GM12875 (cell line): Measurements from ENCODE around the gene POU5F1.
"Not testable (repeated sequence)": the region's sequence is repeated elsewhere in the genome, so short reads cannot be mapped to it uniquely, and the experiment has no call there.

Source experiments
- H3K4me3 ChIP-seq: one replicate; pipeline ENCODE4 v1.5.1; 2011; ENCODE audit warnings: low read depth, low read length, control low read depth
- TF ChIP-seq, protein P1 (sequence below): IDR thresholded peaks from 2 replicates; pipeline ENCODE4 v1.5.1; 2011; ENCODE audit warnings: low read depth, mild to moderate bottlenecking, control low read depth, inconsistent platforms, low read length, moderate library complexity, borderline replicate concordance; ENCODE audit not compliant: insufficient read depth

The POU5F1 gene

DNA sequence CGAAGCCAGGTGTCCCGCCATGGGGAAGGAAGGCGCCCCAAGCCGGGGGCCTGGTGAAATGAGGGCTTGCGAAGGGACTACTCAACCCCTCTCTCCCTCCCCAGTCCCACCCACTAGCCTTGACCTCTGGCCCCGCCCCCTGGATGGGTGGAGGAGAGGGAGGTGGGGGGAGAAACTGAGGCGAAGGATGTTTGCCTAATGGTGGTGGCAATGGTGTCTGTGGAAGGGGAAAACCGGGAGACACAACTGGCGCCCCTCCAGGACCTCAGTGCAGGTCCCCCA, at the start of gene POU5F1:
POU5F1 (minus strand) TSS at position 83 of the 282 bp plus-strand sequence; CDS start at position 21, 62 bp downstream.
- TF ChIP-seq, protein P1, sequence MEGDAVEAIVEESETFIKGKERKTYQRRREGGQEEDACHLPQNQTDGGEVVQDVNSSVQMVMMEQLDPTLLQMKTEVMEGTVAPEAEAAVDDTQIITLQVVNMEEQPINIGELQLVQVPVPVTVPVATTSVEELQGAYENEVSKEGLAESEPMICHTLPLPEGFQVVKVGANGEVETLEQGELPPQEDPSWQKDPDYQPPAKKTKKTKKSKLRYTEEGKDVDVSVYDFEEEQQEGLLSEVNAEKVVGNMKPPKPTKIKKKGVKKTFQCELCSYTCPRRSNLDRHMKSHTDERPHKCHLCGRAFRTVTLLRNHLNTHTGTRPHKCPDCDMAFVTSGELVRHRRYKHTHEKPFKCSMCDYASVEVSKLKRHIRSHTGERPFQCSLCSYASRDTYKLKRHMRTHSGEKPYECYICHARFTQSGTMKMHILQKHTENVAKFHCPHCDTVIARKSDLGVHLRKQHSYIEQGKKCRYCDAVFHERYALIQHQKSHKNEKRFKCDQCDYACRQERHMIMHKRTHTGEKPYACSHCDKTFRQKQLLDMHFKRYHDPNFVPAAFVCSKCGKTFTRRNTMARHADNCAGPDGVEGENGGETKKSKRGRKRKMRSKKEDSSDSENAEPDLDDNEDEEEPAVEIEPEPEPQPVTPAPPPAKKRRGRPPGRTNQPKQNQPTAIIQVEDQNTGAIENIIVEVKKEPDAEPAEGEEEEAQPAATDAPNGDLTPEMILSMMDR, result no peak

DNA sequence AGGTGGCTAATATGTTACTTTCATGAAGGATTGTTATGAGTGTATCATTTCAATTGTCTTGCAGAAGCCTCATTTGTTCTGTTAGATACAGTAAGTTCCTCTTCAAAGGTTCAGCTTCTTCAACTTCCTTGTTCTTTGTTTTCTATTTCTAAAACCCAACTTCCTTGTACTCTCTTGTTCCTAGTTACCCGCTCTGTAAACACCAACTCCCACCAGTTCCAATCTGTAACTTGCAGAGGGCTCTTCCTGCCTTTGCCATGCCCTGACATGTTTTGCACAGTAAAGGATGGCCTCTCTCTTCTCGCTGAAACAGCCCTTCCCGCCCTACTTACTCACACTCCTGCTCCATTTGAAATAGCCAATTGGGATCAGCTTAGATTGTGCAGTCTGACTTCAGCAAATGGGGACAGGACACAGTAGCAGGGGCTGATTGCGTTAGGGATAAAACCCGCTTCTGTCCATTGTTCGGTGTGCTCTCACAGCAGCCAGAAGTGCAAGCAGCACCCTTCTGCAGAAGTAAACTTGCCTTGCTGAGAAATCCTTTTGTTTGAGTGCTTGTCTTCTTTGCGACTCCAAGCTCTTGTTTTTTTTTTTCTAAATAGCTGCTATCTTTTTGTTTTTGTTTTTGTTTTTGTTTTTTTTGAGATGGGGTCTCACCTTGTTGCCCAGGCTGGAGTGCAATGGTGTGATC, 45.9 kb upstream of the POU5F1 start:
- TF ChIP-seq, protein P1, result no peak

More for the DNA sequence above, at the start of gene POU5F1:
- H3K4me3 ChIP-seq, result no peak within 1 kb of the TSS

DNA sequence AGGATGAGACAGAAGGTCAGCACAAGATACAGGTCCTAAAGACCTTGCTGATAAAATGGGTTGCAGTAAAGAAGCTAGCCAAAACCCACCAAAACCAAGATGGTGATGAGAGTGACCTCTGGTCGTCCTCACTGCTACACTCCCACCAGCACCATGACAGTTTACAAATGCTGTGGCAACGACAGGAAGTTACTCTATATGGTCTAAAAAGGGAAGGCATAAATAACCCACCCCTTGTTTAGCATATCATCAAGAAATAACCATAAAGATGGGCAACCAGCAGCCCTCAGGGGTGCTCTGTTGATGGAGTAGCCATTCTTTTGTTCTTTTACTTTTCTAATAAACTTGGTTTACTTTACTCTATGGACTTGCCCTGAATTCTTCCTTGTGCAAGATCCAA, 44.7 kb upstream of the POU5F1 start:
- not testable (repeated sequence) for H3K4me3 ChIP-seq

More for the DNA sequence above, 45.9 kb upstream of the POU5F1 start:
- H3K4me3 ChIP-seq, result no peak overlapping the region

DNA sequence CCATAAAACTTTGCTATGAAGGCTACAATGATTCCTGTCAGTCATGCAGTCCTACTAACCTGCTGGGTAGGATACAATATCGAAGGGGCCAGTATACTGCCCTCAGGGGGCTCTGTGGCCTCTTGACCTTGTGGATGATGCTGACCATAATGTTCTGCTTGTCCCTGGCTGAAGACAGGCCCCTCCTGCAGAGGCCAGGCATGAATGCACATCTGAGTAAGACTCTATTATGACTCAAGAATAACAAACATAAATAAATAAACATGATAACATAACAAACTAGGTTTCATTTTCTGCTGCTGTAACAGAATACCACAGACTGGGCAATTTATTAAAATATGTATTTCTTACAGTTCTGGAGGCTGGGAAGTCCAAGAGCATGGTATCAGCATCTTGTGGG, 44.0 kb upstream of the POU5F1 start:
- no peak overlapping the region for H3K4me3 ChIP-seq
- TF ChIP-seq, protein P1, result no peak

DNA sequence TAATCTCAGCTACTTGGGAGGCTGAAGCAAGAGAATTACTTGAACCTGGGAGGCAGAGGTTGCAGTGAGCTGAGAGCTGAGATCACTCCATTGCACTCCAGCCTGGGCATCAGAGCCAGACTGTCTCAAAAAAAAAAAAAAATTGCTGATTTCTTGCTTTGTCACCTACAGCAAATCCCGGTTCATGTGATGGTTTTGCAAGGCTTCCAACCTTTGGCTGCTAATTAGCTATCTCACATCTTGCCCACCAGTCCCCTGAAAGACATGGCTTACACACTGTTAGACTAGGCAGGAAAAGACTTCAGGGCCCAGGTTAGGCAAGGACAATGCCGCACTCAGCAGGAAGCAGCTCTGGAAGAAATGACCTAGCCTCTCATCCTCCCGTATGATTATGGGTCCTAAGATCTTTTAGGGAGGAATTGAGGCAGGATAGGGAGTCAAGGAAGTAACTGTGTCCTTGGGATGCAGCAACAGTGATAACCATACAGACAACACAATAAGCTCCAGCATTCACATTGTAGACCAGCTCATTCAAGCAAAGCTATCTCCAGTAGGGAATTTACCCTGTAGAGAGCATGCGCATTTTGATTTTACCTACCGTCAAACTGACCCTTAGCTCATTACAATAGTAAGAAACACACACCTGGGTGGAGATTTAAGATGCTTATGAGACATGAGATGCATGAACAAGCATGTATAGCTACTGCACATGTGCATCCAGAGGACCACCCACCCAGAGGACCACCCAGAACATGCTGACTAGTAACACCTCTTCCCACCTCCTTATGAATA, 40.5 kb upstream of the POU5F1 start:
- TF ChIP-seq, protein P1, result no peak
- no peak overlapping the region for H3K4me3 ChIP-seq

DNA sequence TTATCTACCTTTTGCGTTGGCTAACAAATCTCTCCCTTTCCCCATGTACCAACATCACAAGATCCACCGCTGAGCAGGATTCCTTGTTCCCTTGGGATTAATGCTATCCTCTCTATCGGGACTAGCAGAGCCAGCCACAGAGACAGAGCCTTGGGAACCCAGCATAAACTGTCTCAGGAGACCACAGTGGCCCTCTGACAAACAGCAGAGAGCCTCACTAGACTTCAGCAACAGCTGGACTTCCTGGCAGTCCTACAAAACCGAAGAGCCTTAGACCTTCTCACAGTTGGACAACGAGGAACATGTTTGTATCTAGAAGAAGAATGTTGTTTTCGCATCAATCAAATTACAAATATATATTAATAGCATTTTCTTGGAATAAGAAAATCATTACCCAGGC, 39.6 kb upstream of the POU5F1 start:
- H3K4me3 ChIP-seq, result no peak overlapping the region
- TF ChIP-seq, protein P1, result no peak

DNA sequence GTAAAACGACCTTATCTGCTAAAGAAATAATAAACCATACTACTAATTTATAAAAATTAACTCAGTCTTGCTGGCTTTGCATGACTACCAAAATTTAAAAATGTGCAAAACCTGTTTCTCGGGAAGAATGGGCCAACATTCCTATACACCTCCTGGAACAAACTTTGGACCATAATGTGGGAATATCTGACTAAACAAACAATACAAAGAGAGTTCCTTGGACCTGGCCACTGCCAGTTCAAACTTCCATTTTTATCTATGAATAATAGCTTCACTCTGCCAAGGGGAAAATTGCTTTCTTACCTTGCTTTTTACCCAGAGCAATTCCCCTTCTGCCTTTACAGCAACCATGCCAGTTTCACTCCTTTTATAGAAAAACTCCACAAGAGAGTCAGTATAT, 38.7 kb upstream of the POU5F1 start:
- H3K4me3 ChIP-seq, result no peak overlapping the region
- TF ChIP-seq, protein P1, result no peak

DNA sequence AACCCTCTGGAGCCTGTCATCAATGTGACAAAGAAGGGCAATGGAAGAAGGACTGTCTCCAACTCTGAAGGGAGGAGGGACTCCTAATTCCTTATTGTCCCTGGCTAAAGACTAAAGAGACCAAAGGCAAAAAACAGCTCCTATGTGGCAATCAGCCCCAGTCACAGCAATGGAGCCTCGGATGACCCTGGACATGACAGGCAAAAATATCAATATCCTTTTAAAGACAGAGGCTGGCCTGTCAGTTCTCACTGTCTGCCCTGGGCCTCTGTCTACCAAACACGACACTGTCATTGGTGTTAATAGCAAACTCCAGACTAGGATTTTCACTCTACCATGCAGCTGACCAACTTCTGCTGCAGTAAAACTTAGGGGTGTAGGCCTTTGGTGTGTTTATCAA, 38.0 kb upstream of the POU5F1 start:
- H3K4me3 ChIP-seq, result no peak overlapping the region
- TF ChIP-seq, protein P1, result no peak
